ENCODE results near the gene PXMP4.

PXMP4 gene

GRCh38 chr20:33669224-33669623 lies 50.9 kb downstream of the PXMP4 start:
- no peak overlapping the region for H3K4me3 ChIP-seq (replicated peaks; ENCODE audit: low read depth, low read length)
- no peak for DNase-seq (ENCODE audit: low read depth)
- no peak for TF ChIP-seq CTCF (IDR thresholded peaks at IDR 0.05; ENCODE audit: low read length, missing control alignments)

- no peak for DNase-seq (ENCODE audit: low read depth)
- H3K4me3 ChIP-seq (replicated peaks; ENCODE audit: low read depth, low read length), result no peak overlapping the region
- no peak for TF ChIP-seq CTCF (IDR thresholded peaks at IDR 0.05; ENCODE audit: low read length, missing control alignments)
Measured at GRCh38 chr20:33668466-33669155, 51.5 kb downstream of the PXMP4 start.

GRCh38 chr20:33667676-33668465 lies 52.2 kb downstream of the PXMP4 start:
- TF ChIP-seq CTCF (IDR thresholded peaks at IDR 0.05; ENCODE audit: low read length, missing control alignments), result peak; percentile 81
- H3K4me3 ChIP-seq (replicated peaks; ENCODE audit: low read depth, low read length), result peak overlapping the region; percentile 56
- peak; percentile 79 for DNase-seq (ENCODE audit: low read depth)

- H3K4me3 ChIP-seq (replicated peaks; ENCODE audit: low read depth, low read length), result peak overlapping the region; percentile 56
- DNase-seq (ENCODE audit: low read depth), result no peak
- TF ChIP-seq CTCF (IDR thresholded peaks at IDR 0.05; ENCODE audit: low read length, missing control alignments), result no peak
Measured at GRCh38 chr20:33667245-33667675, 52.9 kb downstream of the PXMP4 start.

DNA sequence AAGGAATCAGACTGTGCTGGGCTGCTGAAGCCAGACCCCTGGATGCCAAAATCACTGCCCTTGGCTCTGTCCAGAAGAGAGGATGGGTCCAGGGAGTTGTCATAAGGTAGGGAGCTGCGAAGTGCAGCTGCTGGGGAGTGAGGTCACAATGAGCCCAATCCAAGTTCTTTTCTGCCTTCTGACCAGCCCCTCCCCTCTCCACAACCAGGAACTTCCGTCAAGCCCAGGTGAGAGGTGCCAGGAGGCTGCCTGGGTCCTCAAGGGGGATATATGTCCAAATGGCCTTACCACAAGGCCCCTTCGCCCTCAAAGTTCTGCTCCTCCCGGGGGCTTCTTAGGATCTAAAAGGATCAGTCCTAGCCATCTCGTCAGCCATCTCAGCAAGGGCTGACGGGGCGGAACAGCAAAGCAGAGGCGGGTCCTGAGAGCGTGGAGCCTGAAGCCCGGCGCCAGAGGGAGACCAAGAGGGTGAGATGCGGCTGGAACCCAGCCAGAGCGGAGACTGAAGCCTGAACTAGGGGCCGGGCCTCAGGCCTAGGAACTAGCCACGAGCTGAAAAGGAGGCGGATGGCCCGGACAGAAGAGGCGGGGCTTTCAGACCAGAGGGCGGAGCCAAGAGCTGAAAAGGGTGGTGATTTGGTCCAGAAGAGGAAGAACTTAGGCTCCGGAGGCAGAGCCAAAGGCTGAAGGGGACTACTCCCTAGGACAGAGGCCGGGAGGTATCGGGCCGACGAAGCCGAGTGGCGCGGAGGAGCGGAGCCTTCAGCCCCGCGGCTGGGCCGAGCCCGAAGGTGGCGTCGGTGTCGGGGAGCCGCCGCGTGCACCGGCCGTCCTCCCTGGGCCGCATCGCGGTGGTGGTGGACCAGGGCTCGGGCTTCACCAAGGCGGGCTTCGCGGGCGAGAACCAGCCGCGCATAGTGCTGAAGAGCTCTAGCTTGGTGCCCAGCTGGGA lies 53.5 kb downstream of the PXMP4 start, which contains the start of gene ACTL10:
Gene ACTL10 (plus strand): TSS at position 651 of the 952 bp plus-strand sequence. CDS start 555 bp downstream, outside the sequence.
- peak within 1 kb of the TSS; percentile 56 for H3K4me3 ChIP-seq (replicated peaks; ENCODE audit: low read depth, low read length)
- peak; percentile 99 for DNase-seq (ENCODE audit: low read depth)
- TF ChIP-seq CTCF (IDR thresholded peaks at IDR 0.05; ENCODE audit: low read length, missing control alignments), result peak; percentile 47

- TF ChIP-seq CTCF (IDR thresholded peaks at IDR 0.05; ENCODE audit: low read length, missing control alignments), result no peak
- H3K4me3 ChIP-seq (replicated peaks; ENCODE audit: low read depth, low read length), result no peak overlapping the region
- DNase-seq (ENCODE audit: low read depth), result no peak
Measured at GRCh38 chr20:33664762-33665144, 55.4 kb downstream of the PXMP4 start.

Measured in fibroblast of pulmonary artery (primary cell).